GM18519 (cell line): ENCODE measurements around the gene SORL1-AS1.
"Not testable (repeated sequence)": the region's sequence is repeated elsewhere in the genome, so short reads cannot be mapped to it uniquely, and the experiment has no call there.

Experiments used
- ATAC-seq: cut with Tn5 transposase; IDR thresholded peaks from one replicate; pipeline ENCODE4 v1.9.1; 2021; ENCODE audit warnings: mild to moderate bottlenecking, moderate library complexity; ENCODE audit not compliant: unreplicated experiment, low FRiP score

Gene SORL1-AS1

DNA sequence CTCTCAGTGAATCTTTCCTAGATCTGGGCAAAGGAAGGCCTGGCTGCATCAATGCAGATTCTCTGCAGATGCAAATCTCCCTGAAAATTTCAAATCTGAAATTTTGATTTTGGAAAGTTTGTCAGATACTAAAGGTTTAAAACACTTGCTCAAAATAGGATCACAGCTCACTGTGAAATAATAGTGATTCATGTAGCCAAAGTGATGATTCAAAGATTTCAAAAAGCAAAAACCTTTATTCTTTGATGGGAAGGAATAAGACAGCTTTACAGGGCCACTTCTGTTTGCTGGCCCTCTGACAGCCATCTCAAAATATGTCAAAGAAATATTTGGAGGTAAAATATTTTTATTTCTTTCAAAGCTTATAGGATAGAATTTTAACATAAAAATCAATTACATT, 41.4 kb downstream of the SORL1-AS1 start:
- ATAC-seq, result not testable (repeated sequence)

GRCh38 chr11:121410041-121410440, 42.7 kb downstream of the SORL1-AS1 start:
- ATAC-seq, result not testable (repeated sequence)

DNA sequence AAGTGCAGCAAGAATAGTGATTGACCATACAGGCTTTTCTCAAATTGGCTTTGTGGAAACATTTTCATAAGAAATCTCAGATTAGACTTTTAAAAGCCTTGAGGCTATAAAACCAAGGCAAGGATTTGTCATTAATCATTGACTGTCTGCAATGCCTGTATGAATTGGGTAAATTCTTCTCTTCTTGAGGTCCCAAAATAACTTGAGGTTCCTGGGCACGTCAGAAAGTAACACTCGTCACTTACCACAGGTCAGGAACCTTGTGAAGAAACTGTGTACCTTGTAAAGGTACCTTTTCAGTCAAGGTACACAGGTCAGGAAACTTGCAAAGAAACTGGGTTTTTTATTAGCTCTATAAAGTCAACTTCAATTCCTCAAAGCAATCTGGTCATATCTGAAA, 43.9 kb downstream of the SORL1-AS1 start:
- no peak for ATAC-seq

GRCh38 chr11:121406291-121406690, 46.5 kb downstream of the SORL1-AS1 start:
- no peak for ATAC-seq

DNA sequence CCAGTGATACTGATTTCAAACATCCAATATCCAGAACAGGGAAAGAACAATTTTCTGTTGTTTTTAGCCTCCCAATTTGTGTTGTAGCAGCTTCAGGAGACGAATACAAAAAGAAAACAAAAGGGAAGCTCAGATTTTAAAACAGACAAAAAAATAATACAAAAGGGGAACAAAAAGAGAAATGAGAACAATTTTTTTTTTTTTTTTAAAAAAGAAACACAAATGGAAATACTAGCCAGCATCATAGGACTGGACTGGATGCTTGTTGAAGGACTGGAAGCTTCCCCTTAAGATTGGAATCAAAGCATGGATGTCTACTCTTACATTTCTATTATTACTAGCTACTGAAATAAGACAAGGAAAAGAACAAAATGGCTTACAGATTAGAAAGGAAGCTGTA, 47.1 kb downstream of the SORL1-AS1 start:
- no peak for ATAC-seq

DNA sequence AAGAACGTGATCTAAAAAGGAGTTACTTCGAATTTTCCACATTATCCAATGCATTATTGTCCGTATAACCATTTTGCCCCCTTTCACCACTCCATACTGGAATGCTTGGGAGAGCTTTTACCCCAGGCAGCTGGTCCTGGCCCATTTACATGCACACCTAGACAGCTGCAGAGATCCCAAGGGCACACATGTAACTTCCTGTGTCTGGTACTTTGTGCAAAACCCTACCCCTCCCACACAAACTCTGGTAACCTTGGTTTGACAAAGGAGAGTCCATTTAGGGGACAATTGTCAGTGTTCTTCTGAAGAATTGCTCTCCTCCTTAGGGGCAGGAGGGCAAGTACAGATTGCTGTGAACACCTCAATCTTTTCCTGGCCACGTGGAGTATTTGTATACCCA, 58.0 kb downstream of the SORL1-AS1 start:
- ATAC-seq, result no peak

DNA sequence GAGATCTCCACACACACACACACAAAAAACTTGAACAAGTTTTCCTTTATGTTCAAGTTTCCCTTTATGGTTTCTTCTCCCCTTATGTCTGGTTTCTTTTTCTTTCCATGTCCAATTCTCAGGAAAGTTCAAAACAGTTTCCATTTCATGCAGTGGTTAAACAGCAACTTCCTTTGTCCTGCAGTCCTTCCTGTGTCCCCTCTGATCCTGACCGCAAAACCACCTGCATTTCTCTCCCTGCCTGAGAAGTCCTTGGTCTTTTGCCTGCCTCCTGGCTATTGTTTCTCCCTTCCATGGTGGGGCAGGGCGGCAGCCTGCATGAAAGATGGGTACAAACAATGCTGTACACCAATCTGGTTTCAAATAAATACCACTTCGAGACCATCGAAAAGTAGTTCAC, 58.9 kb downstream of the SORL1-AS1 start:
- no peak for ATAC-seq

GRCh38 chr11:121391914-121392313, 60.9 kb downstream of the SORL1-AS1 start:
- no peak for ATAC-seq

- no peak for ATAC-seq
Observed at GRCh38 chr11:121389651-121390050, 63.1 kb downstream of the SORL1-AS1 start.
